ENCODE measurements around the gene GRIN2A. TPM values are rescaled to one million over a fixed set of nuclear protein-coding genes. Genes with fewer than 3 reads are reported as not detected.

The GRIN2A gene
- total and polyA plus RNA-seq, 3 donors from 2014 or later: 7.0 to 20.3 (median 10.4) TPM

DNA sequence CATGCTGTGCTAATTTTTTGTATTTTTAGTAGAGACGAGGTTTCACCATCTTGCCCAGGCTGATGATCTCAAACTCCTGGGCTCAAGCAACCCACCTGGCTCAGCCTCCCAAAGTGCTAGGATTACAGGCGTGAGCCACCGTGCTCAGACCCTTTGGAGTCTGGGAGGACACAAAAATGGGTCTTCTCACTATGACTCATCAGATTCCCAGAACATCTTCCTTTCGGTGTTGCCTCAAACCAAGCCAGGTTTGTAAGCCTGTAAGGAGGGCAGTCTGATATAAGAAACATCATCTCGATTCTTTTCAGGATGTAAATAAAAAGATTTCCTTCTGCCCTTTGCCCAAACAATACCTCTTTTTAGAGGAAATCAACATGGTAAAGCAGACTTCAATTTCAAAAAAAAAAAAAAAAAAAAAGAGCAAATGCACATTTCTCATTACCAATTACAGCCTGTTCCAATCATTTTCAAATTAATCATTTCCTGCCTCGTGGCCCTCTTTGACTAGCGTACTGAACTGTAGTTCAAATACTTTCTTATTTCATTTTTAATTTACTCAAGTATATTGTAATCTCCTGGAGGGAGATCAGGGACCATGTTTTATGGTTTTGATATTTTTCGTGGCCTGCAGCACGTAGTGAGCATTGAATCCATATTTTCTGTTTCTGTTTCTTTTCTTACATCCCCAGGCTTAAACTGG lies 409.6 kb downstream of the GRIN2A start:
- no peak for TF ChIP-seq POLR2A (IDR thresholded peaks at IDR 0.05)
- TF ChIP-seq, protein P1, sequence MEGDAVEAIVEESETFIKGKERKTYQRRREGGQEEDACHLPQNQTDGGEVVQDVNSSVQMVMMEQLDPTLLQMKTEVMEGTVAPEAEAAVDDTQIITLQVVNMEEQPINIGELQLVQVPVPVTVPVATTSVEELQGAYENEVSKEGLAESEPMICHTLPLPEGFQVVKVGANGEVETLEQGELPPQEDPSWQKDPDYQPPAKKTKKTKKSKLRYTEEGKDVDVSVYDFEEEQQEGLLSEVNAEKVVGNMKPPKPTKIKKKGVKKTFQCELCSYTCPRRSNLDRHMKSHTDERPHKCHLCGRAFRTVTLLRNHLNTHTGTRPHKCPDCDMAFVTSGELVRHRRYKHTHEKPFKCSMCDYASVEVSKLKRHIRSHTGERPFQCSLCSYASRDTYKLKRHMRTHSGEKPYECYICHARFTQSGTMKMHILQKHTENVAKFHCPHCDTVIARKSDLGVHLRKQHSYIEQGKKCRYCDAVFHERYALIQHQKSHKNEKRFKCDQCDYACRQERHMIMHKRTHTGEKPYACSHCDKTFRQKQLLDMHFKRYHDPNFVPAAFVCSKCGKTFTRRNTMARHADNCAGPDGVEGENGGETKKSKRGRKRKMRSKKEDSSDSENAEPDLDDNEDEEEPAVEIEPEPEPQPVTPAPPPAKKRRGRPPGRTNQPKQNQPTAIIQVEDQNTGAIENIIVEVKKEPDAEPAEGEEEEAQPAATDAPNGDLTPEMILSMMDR (IDR thresholded peaks at IDR 0.05): no peak
- Histone ChIP-seq H3K4me1 (no peaks in the 10 kb centered on the region), H3K4me3 (no peak overlapping the region), H3K27ac (no peak overlapping the region), H3K27me3 (no peaks in the 10 kb centered on the region), H3K36me3 (ENCODE audit: low read depth, missing control alignments) (no peaks in the 10 kb centered on the region), H3K9me3 (no peaks in the 10 kb centered on the region)
- intact Hi-C loops (cut with DNase I; ENCODE audit: low total_unique reads): no loop called here
- no peak for DNase-seq
- 65 to 72% methylated on average over 8 to 9 of the region's 9 CpGs for WGBS, 2 donors

DNA sequence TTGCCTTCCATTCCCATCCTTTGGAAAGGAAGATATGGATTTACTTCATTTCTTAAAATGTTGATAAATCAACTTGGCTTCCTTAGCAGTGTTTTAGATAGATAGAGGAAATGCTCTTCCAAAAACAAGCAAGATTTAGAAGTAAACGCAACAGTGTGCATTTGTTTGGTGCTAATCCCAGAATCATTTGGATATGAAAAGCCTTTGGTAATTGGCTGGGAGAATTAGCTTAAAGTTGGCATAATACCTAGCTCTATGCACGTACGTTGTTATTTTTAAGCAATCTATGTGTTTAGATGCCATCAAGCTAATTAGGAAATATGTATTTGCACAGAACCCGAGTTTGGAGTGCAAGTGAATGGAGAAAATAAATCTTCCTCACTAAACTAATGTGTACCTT lies 415.3 kb downstream of the GRIN2A start:
- Histone ChIP-seq H3K4me3 (no peak overlapping the region), H3K27me3 (no peaks in the 10 kb centered on the region), H3K9me3 (no peaks in the 10 kb centered on the region), H3K4me1 (no peaks in the 10 kb centered on the region), H3K27ac (no peak overlapping the region), H3K36me3 (ENCODE audit: low read depth, missing control alignments) (no peaks in the 10 kb centered on the region)
- intact Hi-C loops (cut with DNase I; ENCODE audit: low total_unique reads): no loop called here
- DNase-seq: no peak
- TF ChIP-seq POLR2A (IDR thresholded peaks at IDR 0.05): no peak
- TF ChIP-seq, protein P1 (IDR thresholded peaks at IDR 0.05): no peak
- 62 to 79% methylated on average over 4 of the region's 4 CpGs for WGBS, 2 donors

DNA sequence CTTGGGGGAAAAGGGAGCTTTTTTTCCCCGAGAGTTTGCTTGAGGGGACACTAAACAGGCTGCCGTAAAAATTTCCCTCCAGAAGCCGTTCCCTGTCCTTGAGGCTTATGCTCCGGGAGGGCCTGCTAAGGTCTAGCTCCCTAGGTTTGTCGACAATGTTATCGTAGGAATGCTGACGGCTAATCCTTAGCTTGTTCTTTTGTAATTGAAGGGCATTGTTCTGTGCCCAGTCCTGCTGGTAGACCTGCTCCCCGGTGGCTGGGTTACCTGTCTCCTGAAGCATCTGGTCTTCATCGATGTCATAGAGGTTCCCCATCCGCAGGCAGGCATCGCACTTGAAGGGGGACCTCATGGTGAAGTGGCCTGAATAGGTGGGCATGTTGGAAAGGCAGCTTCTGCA lies 418.7 kb downstream of the GRIN2A start:
- Histone ChIP-seq H3K9me3 (no peaks in the 10 kb centered on the region), H3K27me3 (no peaks in the 10 kb centered on the region), H3K27ac (no peak overlapping the region), H3K36me3 (ENCODE audit: low read depth, missing control alignments) (no peaks in the 10 kb centered on the region), H3K4me3 (no peak overlapping the region), H3K4me1 (no peaks in the 10 kb centered on the region)
- TF ChIP-seq POLR2A (IDR thresholded peaks at IDR 0.05): no peak
- TF ChIP-seq, protein P1 (IDR thresholded peaks at IDR 0.05): no peak
- intact Hi-C loops (cut with DNase I; ENCODE audit: low total_unique reads): no loop called here
- 63 to 81% methylated on average over 8 to 11 of the region's 11 CpGs for WGBS, 2 donors
- no peak for DNase-seq

DNA sequence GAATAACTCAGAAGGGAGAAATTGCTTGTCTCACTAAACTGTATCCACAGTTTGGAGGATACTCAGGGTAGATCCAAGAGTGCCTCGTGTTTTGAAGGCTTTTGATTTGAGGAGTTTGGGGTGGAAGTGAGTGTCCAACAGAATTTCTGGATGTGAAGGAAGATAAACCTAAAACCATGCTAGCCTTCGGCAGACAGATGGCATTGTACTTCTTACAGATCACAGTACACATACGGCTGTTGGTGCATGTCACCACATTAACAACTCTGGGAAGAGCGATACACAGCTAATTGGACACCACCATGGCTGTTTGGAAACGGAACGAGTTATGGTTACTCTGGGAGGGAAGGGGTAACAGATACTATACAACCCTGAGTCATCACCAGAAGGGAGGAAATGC lies 420.4 kb downstream of the GRIN2A start:
- intact Hi-C loops (cut with DNase I; ENCODE audit: low total_unique reads): no loop called here
- WGBS, 2 donors: 78 to 90% methylated on average over 6 of the region's 6 CpGs

More for the DNA sequence above, 420.4 kb downstream of the GRIN2A start:
- no peak overlapping the region for H3K4me3 ChIP-seq
- no peaks in the 10 kb centered on the region for H3K36me3 ChIP-seq (ENCODE audit: low read depth, missing control alignments)
- H3K4me1 ChIP-seq: no peaks in the 10 kb centered on the region
- TF ChIP-seq, protein P1 (IDR thresholded peaks at IDR 0.05): no peak
- no peak for TF ChIP-seq POLR2A (IDR thresholded peaks at IDR 0.05)
- H3K9me3 ChIP-seq: no peaks in the 10 kb centered on the region
- H3K27ac ChIP-seq: no peak overlapping the region
- H3K27me3 ChIP-seq: no peaks in the 10 kb centered on the region
- DNase-seq: no peak
